OCI-LY7 (cell line): ENCODE data around the gene GMDS. TPM values are rescaled to one million over a fixed set of nuclear protein-coding genes. Genes with fewer than 3 reads are reported as not detected.

Experiments used
- BruUV-seq: library from RNA; stranded (reverse); fragments of 400-500 nt; replicated peaks from 2 replicates; lab custom pipeline; 2021; lab: Mats Ljungman, UMichigan
- CTCF ChIA-PET: fragments of 300-600 bp; sonication (Branson Sonifier 250); formaldehyde crosslinking; loops from one replicate; lab custom pipeline; 2022; ENCODE audit warnings: antibody characterized with exemption; ENCODE audit not compliant: unreplicated experiment; lab: Charles Lee
- POLR2A ChIA-PET: fragments of 300-600 bp; sonication (Branson Sonifier 250); formaldehyde crosslinking; loops from one replicate; lab custom pipeline; 2022; ENCODE audit warnings: antibody characterized with exemption; lab: Charles Lee
- DNase-seq: peaks from one replicate; pipeline ENCODE4 v3.0.0-alpha.2; 2015; ENCODE audit warnings: low spot score
- H2AFZ ChIP-seq: fragments of 200-600 bp; sonication (generic), shearing (Covaris generic); 2 replicates; pipeline ENCODE4 v1.6.1; 2014; ENCODE audit warnings: mild to moderate bottlenecking, antibody characterized with exemption, low read length, moderate library complexity
- H3K27ac ChIP-seq: fragments of 200-600 bp; sonication (generic); 2 replicates; pipeline ENCODE4 v1.5.1; 2014; ENCODE audit warnings: mixed run types, low read depth, mild to moderate bottlenecking, moderate library complexity, low read length, inconsistent platforms; ENCODE audit not compliant: poor library complexity, severe bottlenecking
- H3K36me3 ChIP-seq: fragments of 200-600 bp; sonication (generic); 2 replicates; pipeline ENCODE4 v1.6.1; 2014; ENCODE audit warnings: mild to moderate bottlenecking, antibody characterized with exemption, low read length, moderate library complexity, mixed read lengths; ENCODE audit not compliant: insufficient read depth
- H3K4me1 ChIP-seq: fragments of 200-600 bp; sonication (generic); 2 replicates; pipeline ENCODE4 v1.5.1; 2014; ENCODE audit warnings: mild to moderate bottlenecking, low read length; ENCODE audit not compliant: insufficient read depth, poor library complexity, severe bottlenecking
- H3K4me2 ChIP-seq: fragments of 200-600 bp; sonication (generic); 2 replicates; pipeline ENCODE4 v1.6.1; 2014; ENCODE audit warnings: mild to moderate bottlenecking, low read length
- H3K4me3 ChIP-seq: fragments of 200-600 bp; sonication (generic); 2 replicates; pipeline ENCODE4 v1.5.1; 2014; ENCODE audit warnings: mild to moderate bottlenecking, low read depth, low read length; ENCODE audit not compliant: poor library complexity, severe bottlenecking
- H3K79me2 ChIP-seq: fragments of 200-600 bp; sonication (generic); 2 replicates; pipeline ENCODE4 v1.6.1; 2016; ENCODE audit warnings: low read depth, mild to moderate bottlenecking, low read length, moderate library complexity, mixed read lengths; ENCODE audit not compliant: insufficient read depth
- H3K9me2 ChIP-seq: fragments of 200-600 bp; sonication (generic); 2 replicates; pipeline ENCODE4 v1.6.1; 2016; ENCODE audit warnings: mild to moderate bottlenecking, low read length, mixed read lengths; ENCODE audit not compliant: insufficient read depth
- H3K9me3 ChIP-seq: fragments of 200-600 bp; sonication (generic); 2 replicates; pipeline ENCODE4 v1.6.1; 2014; ENCODE audit warnings: mild to moderate bottlenecking, mixed run types, low read length, mixed read lengths
- H4K20me1 ChIP-seq: fragments of 200-600 bp; sonication (generic); 2 replicates; pipeline ENCODE4 v1.6.1; 2014; ENCODE audit warnings: mild to moderate bottlenecking, antibody characterized with exemption, low read length, moderate library complexity, mixed read lengths; ENCODE audit not compliant: insufficient read depth
- EZH2phosphoT487 ChIP-seq: fragments of 200-600 bp; sonication (generic); IDR thresholded peaks from 2 replicates; pipeline ENCODE4 v1.6.1; 2018; ENCODE audit warnings: low read depth, borderline replicate concordance, mild to moderate bottlenecking, mixed run types, antibody characterized with exemption, low read length, moderate library complexity, mixed read lengths
- intact Hi-C: fragments of 100-400 bp; cut with micrococcal nuclease; formaldehyde crosslinking; loops from one replicate; pipeline ENCODE4 v1.10.0; 2022; ENCODE audit not compliant: unreplicated experiment
- total RNA-seq, 2 experiments: library from RNA; depleted of rRNA in 1 of 2; stranded (reverse); fragments of >200 nt in 1 of 2; shearing (Covaris generic) in 1 of 2; gene quantifications; 2 replicates each; pipeline ENCODE4 v1.2.3, GENCODE V29; 2014 to 2022
- TF ChIP-seq, protein P1 (sequence below): fragments of 200-600 bp; sonication (generic); conservative IDR thresholded peaks from 2 replicates; pipeline ENCODE4 v1.5.1; 2014; ENCODE audit warnings: mild to moderate bottlenecking, antibody characterized with exemption, low read length, moderate library complexity, mixed read lengths

The GMDS gene
- total RNA-seq, 2 experiments from 2014 or later, result 9.9 to 26.8 TPM

DNA sequence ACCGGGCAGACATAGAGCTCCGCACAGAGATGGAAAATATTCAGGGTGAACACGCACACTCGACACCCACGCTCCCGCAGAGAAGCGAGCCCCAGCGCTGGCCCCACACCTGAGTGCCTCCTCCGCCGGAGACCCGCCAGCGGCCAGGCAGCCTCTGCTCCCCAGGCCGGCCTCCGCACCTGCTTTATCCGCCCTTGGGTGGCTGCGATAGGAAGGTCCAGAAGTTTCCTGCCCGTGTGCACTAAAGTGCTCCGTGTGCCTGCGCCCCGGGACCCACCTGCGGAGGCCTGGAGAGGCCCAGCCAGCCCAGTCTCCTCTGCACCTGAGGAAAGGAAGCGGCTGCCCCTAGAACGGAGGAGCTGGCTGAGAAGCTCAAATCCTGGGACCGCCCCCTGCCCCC, 646.5 kb downstream of the GMDS start:
- Histone ChIP-seq H3K79me2 (no peaks in the 10 kb centered on the region), H3K4me3 (no peak overlapping the region), H3K9me3 (no peaks in the 10 kb centered on the region), H4K20me1 (no peaks in the 10 kb centered on the region), H3K4me1 (no peaks in the 10 kb centered on the region), H3K36me3 (no peaks in the 10 kb centered on the region), H3K9me2 (no peaks in the 10 kb centered on the region), H2AFZ (no peak overlapping the region), H3K27ac (no peak overlapping the region), H3K4me2 (no peak overlapping the region)
- DNase-seq, result no peak
- no TSS peak for BruUV-seq
- intact Hi-C loops, result loop anchor here (5.0 kb wide), 1 partner anchor 1033 kb away; no protein-coding TSS in a partner anchor
- POLR2A ChIA-PET, result no interaction called here
- CTCF ChIA-PET, result no interaction called here
- TF ChIP-seq EZH2phosphoT487, result no peak
- TF ChIP-seq, protein P1, sequence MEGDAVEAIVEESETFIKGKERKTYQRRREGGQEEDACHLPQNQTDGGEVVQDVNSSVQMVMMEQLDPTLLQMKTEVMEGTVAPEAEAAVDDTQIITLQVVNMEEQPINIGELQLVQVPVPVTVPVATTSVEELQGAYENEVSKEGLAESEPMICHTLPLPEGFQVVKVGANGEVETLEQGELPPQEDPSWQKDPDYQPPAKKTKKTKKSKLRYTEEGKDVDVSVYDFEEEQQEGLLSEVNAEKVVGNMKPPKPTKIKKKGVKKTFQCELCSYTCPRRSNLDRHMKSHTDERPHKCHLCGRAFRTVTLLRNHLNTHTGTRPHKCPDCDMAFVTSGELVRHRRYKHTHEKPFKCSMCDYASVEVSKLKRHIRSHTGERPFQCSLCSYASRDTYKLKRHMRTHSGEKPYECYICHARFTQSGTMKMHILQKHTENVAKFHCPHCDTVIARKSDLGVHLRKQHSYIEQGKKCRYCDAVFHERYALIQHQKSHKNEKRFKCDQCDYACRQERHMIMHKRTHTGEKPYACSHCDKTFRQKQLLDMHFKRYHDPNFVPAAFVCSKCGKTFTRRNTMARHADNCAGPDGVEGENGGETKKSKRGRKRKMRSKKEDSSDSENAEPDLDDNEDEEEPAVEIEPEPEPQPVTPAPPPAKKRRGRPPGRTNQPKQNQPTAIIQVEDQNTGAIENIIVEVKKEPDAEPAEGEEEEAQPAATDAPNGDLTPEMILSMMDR, result no peak

DNA sequence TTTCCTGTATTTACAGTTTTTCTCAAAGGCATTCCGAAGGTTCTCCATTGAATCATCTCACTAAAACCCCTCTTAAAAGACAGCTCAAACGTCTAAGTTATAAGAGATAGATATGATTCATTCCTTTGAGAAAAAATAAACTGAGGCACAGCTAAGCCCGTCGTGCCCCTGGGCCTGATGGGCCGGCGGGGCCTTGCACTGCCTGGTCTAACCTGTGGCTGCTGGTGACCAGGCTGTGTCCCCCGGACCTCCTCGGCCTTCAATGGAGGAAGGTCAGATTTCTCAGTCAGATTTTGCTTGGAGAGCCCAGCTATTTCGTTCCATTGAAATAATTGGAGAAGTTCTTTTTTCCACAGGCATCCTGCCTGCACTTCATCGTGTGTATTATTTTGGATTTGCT, 647.0 kb downstream of the GMDS start:
- CTCF ChIA-PET, result no interaction called here
- Histone ChIP-seq H3K36me3 (no peaks in the 10 kb centered on the region), H3K4me1 (no peaks in the 10 kb centered on the region), H2AFZ (no peak overlapping the region), H3K9me2 (no peaks in the 10 kb centered on the region), H3K4me2 (no peak overlapping the region), H3K27ac (no peak overlapping the region), H3K9me3 (no peaks in the 10 kb centered on the region), H4K20me1 (no peaks in the 10 kb centered on the region), H3K79me2 (no peaks in the 10 kb centered on the region), H3K4me3 (no peak overlapping the region)
- intact Hi-C loops, result loop anchor here (5.0 kb wide), 1 partner anchor 1034 kb away; no protein-coding TSS in a partner anchor
- no peak for DNase-seq
- POLR2A ChIA-PET, result no interaction called here
- TF ChIP-seq EZH2phosphoT487, result no peak
- TF ChIP-seq, protein P1, result no peak
- BruUV-seq, result no TSS peak

DNA sequence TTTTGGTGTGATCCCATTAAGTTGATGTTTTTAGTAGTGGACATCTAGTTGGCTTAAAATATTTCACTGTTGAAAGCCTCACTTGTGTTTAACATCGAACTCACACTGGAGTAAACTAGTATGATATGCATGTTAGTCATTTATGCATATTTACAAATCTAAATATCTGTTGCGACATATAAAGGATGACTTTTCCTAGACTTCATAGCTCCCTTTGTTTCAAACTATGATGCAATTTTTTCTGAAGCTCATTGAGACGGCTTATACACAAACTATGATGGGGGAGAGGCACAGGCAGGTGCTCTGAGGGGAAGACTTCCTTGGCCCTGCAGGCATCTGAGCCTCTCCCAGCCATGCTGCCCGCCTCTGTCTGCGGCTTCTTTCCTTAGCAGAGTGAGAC, 647.5 kb downstream of the GMDS start:
- intact Hi-C loops, result loop anchor here (2.0 to 5.0 kb wide), 2 partner anchors 757 to 1034 kb away; no protein-coding TSS in a partner anchor
- Histone ChIP-seq H3K27ac (no peak overlapping the region), H2AFZ (no peak overlapping the region), H3K4me2 (no peak overlapping the region), H3K4me1 (no peaks in the 10 kb centered on the region), H3K4me3 (no peak overlapping the region), H3K36me3 (no peaks in the 10 kb centered on the region), H3K79me2 (no peaks in the 10 kb centered on the region), H3K9me3 (no peaks in the 10 kb centered on the region), H3K9me2 (no peaks in the 10 kb centered on the region), H4K20me1 (no peaks in the 10 kb centered on the region)
- no peak for DNase-seq
- ChIA-PET CTCF (no interaction called here), POLR2A (no interaction called here)
- BruUV-seq, result no TSS peak
- TF ChIP-seq, protein P1, result no peak
- no peak for TF ChIP-seq EZH2phosphoT487
